OCI-LY3 (cell line): ENCODE measurements around the gene LYST.

Experiments
- H2AFZ ChIP-seq: fragments of 200-600, 300-600 bp; shearing (Covaris generic); 2 replicates; pipeline ENCODE4 v1.6.0; 2014; ENCODE audit warnings: antibody characterized with exemption, low read depth, low read length
- H3K27ac ChIP-seq: fragments of 200-600, 300-600 bp; sonication (generic); 2 replicates; pipeline ENCODE4 v1.5.1; 2014; ENCODE audit warnings: mild to moderate bottlenecking, low read length, moderate library complexity, mixed read lengths
- H3K27me3 ChIP-seq: fragments of 200-600, 300-600 bp; sonication (generic); 2 replicates; pipeline ENCODE4 v1.6.1; 2014; ENCODE audit warnings: low read depth, low read length, mixed read lengths
- H3K36me3 ChIP-seq: fragments of 200-600, 300-600 bp; sonication (generic); replicated peaks from 2 replicates; pipeline ENCODE3; 2014; ENCODE audit warnings: low read depth, low read length, mixed read lengths
- H3K4me1 ChIP-seq: fragments of 300-600, 200-600 bp; sonication (generic); 2 replicates; pipeline ENCODE4 v1.6.1; 2014; ENCODE audit warnings: low read length, mixed read lengths
- H3K4me2 ChIP-seq: fragments of 200-600, 300-600 bp; sonication (generic); 2 replicates; pipeline ENCODE4 v1.6.1; 2014; ENCODE audit warnings: low read length, mixed read lengths
- H3K4me3 ChIP-seq: fragments of 300-600, 200-600 bp; sonication (generic); 2 replicates; pipeline ENCODE4 v1.5.1; 2014; ENCODE audit warnings: antibody characterized with exemption, mild to moderate bottlenecking, low read length, moderate library complexity
- H3K79me2 ChIP-seq: fragments of 300-600, 200-600 bp; shearing (Covaris generic); 2 replicates; pipeline ENCODE4 v1.6.1; 2014; ENCODE audit warnings: mild to moderate bottlenecking, low read length, mixed read lengths
- H3K9ac ChIP-seq: fragments of 300-600, 200-600 bp; shearing (Covaris generic); 2 replicates; pipeline ENCODE4 v1.6.0; 2014; ENCODE audit warnings: mild to moderate bottlenecking, low read length, moderate library complexity
- H3K9me3 ChIP-seq: fragments of 200-600, 300-600 bp; shearing (Covaris generic); 2 replicates; pipeline ENCODE4 v1.6.1; 2014; ENCODE audit warnings: low read length, mixed read lengths; ENCODE audit not compliant: insufficient read depth
- H4K20me1 ChIP-seq: fragments of 200-600, 300-600 bp; sonication (generic); 2 replicates; pipeline ENCODE4 v1.6.1; 2016; ENCODE audit warnings: low read length, mixed read lengths; ENCODE audit not compliant: insufficient read depth
- EZH2phosphoT487 ChIP-seq: fragments of 200-600 bp; shearing (Covaris generic); IDR thresholded peaks from 2 replicates; pipeline ENCODE4 v1.6.1; 2018; ENCODE audit warnings: antibody characterized with exemption, mixed run types, low read depth
- TF ChIP-seq, protein P1 (sequence below): fragments of 200-600, 300-600 bp; sonication (generic); IDR thresholded peaks from 2 replicates; pipeline ENCODE4 v1.5.1; 2014; ENCODE audit warnings: antibody characterized with exemption, low read length, low read depth

Gene LYST

DNA sequence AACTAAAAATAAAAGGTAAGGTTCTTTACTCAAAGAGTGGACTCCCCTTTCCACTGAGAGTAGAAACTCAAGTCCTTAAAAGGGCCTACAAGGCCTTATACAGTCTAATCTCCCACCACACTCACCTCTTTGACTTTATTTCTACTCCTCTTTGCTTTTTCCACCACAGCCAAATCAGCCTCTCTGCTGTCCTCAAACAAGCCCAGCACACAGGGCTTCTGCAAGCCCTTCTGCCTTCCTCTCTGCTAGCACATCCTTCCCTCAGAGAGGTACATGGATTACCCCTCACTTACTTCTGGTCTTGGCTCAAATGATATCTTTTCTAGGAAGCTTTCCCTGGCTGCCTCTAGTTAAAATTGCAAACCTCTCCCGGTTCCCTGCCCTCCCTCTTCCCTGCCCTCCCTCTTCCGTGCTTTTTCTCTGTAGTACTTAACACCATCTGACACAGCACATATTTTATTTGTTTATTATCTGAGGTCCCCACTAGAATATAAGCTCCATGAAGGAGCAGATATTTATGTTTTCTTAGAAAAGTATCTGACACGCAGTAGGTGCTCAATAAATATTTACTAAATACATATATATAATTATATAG, 1.7 kb downstream of the LYST start:
- Histone ChIP-seq H3K79me2 (no peaks in the 10 kb centered on the region), H3K36me3 (no peaks in the 10 kb centered on the region), H3K9me3 (no peaks in the 10 kb centered on the region), H3K27ac (no peak overlapping the region), H3K9ac (no peak overlapping the region), H3K27me3 (no peaks in the 10 kb centered on the region), H3K4me2 (no peak overlapping the region), H4K20me1 (no peaks in the 10 kb centered on the region), H3K4me1 (peaks cover 32% of the 10 kb centered on the region), H3K4me3 (no peak overlapping the region), H2AFZ (no peak overlapping the region)
- TF ChIP-seq EZH2phosphoT487, result no peak
- TF ChIP-seq, protein P1, sequence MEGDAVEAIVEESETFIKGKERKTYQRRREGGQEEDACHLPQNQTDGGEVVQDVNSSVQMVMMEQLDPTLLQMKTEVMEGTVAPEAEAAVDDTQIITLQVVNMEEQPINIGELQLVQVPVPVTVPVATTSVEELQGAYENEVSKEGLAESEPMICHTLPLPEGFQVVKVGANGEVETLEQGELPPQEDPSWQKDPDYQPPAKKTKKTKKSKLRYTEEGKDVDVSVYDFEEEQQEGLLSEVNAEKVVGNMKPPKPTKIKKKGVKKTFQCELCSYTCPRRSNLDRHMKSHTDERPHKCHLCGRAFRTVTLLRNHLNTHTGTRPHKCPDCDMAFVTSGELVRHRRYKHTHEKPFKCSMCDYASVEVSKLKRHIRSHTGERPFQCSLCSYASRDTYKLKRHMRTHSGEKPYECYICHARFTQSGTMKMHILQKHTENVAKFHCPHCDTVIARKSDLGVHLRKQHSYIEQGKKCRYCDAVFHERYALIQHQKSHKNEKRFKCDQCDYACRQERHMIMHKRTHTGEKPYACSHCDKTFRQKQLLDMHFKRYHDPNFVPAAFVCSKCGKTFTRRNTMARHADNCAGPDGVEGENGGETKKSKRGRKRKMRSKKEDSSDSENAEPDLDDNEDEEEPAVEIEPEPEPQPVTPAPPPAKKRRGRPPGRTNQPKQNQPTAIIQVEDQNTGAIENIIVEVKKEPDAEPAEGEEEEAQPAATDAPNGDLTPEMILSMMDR, result no peak

DNA sequence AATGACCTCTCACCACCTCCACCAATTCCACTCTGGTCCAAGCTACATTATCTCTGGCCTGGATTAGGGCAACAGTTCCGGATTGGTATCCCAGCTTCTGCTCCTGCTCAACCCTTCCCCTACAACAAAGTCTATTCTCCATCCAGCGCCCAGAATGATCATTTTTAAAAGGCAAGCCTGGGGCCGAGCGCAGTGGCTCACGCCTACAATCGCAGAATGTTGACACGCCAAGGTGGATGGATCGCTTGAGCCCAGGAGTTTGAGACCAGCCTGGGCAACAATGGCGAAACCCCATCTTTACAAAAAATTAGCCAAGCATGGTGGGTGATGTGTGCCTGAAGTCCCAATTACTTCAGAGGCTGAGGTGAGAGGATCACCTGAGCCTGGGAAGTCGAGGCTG, 2.2 kb downstream of the LYST start:
- Histone ChIP-seq H3K36me3 (no peaks in the 10 kb centered on the region), H3K9me3 (no peaks in the 10 kb centered on the region), H3K27ac (no peak overlapping the region), H3K27me3 (no peaks in the 10 kb centered on the region), H4K20me1 (no peaks in the 10 kb centered on the region), H2AFZ (no peak overlapping the region), H3K9ac (no peak overlapping the region), H3K79me2 (no peaks in the 10 kb centered on the region), H3K4me1 (peaks cover 38% of the 10 kb centered on the region), H3K4me2 (no peak overlapping the region), H3K4me3 (no peak overlapping the region)
- no peak for TF ChIP-seq EZH2phosphoT487
- TF ChIP-seq, protein P1, result no peak

DNA sequence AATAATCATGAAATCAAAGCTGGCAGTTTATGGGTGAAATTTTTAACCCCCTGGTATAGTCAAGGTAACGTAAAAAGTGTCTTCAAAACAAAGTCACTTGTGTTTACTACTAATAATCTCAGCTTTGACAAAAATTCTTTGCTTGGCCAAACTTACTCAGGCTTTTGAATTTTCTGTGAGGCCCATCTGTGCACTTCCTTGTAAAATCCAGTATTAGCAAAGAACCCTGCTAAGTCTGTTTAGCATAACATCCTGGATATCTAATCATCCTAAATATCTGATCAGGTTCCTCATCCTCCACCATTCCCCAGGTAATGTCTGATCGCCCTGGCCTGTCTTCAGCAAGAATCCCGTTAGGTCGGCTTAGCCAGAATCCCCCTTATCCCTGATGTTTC, 3.0 kb downstream of the LYST start:
- Histone ChIP-seq H4K20me1 (no peaks in the 10 kb centered on the region), H3K79me2 (no peaks in the 10 kb centered on the region; the same call in 1 of the 2 replicates), H2AFZ (no peak overlapping the region), H3K9ac (no peak overlapping the region), H3K27me3 (no peaks in the 10 kb centered on the region), H3K4me3 (no peak overlapping the region), H3K9me3 (no peaks in the 10 kb centered on the region), H3K27ac (no peak overlapping the region), H3K4me2 (no peak overlapping the region), H3K4me1 (peaks cover 44% of the 10 kb centered on the region), H3K36me3 (no peaks in the 10 kb centered on the region)
- no peak for TF ChIP-seq EZH2phosphoT487
- TF ChIP-seq, protein P1, result no peak

DNA sequence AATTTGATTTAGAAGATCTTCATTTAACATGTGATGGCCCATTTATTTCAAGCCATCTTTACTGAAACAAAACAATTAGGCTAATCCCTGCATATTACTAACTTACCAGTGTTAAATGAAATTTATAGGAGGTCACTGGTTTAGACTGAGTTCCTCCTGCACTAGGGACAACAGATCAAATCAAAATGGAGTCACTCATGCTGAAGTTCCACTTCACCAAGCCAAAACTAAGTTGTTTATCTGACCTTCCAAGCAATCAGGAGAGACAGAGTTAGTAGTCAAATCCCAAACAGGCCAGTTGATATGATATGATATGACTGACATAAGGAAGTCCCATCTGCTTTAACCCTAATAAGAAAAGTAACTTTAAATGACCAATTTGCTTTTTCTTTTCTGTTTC, 4.8 kb downstream of the LYST start:
- no peak for TF ChIP-seq EZH2phosphoT487
- TF ChIP-seq, protein P1, result no peak
- Histone ChIP-seq H3K36me3 (no peaks in the 10 kb centered on the region), H3K79me2 (no peaks in the 10 kb centered on the region; the same call in 1 of the 2 replicates), H3K9ac (no peak overlapping the region), H3K4me3 (no peak overlapping the region), H3K4me2 (no peak overlapping the region), H4K20me1 (no peaks in the 10 kb centered on the region), H3K27ac (no peak overlapping the region), H3K4me1 (peaks cover 34% of the 10 kb centered on the region), H3K27me3 (no peaks in the 10 kb centered on the region), H2AFZ (no peak overlapping the region), H3K9me3 (no peaks in the 10 kb centered on the region)
